ENCODE measurements around the gene ZNF236.

- no peak for TF ChIP-seq CTCF (IDR thresholded peaks at IDR 0.05)
- no peak for TF ChIP-seq POLR2A (IDR thresholded peaks at IDR 0.05)
Measured at GRCh38 chr18:76985156-76985950, 163.0 kb downstream of the ZNF236 start.
